NCI-H187 (cell line): ENCODE results near the gene RPL36A.
A peak's percentile ranks its signal among the peaks of the same experiment; 100 is the strongest.

Experiments used
- DNase-seq, 2 experiments: peaks; one replicate each; lab custom pipeline; 2025; lab: John Stamatoyannopoulos, UW

The RPL36A gene

DNA sequence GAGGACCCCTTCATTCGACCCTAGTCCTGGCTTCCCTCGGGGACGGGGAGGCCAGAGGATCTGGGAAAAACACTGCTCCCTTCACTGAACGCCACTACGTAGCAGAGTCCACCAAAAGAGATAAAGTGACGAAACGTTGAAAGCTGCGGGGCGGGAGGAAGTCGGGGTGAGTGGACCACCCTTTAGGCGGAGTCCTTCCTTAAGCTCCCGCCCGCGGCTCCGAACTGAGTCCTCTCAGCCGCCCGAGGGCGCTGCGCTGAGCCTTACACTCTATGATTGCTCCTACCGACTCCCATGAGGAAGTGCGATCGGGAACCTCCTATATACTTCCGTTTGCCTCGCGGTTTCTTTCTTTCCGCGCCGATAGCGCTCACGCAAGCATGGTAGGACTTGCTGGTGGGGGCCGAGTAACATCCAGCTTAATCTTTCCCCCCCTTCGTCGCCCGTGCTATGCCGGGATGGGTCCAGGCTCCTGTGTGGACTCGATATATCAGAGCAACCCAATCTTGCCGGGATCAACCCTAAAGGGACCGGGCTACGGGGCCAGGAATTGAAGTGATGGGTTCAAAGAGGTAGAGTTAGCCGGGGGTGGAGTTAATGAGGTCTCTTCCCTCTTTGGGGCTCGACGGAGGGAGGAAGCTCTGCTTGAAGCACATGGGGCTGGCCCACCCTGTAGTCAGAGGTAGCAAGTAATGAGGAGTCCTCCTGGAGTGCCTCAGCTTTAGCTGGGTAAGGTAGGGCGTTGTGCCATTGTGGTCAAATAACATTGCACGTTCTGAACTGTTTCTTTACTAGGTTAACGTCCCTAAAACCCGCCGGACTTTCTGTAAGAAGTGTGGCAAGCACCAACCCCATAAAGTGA, at the start of gene RPL36A:
Gene RPL36A (plus strand): TSS at position 348 of the 862 bp plus-strand sequence. CDS start 33 bp downstream, at position 381.
- DNase-seq = peak; percentile 70 to 81

DNA sequence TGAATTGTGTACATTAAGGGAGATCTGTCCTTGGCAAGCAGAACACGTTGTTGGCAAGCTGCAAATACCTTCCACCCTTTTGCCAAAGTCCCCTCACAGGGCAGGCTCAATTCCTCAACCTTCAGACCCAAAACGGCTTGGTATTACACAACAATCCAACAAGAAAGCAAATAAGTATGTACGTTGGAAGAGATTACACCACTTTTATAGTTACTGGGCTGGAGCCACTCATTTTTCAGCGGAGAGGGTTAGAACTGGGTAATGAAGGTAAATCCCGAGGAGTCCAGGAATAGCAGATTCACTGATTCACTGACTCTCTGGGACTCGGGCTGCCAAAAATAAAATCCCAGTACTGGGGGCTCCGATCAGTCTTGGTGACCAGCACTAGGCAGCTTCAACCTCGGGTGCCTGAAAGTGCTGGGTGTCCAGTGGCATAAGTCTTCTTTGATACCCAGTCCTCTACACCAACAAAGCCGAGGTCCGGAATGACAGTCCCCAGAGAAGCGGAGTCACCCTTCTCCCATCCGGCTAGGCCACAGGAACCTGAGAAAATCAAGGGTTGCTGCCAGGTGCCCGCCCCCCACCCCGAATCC, 42.9 kb upstream of the RPL36A start:
- DNase-seq = no peak

- peak; percentile 73 to 82 for DNase-seq
Observed at GRCh38 chrX:101348452-101349192, 42.2 kb upstream of the RPL36A start, which contains the start of gene TIMM8A. TSS of gene TIMM8A (minus strand) at chrX:101348742. CDS start at chrX:101348664, 78 bp downstream.

GRCh38 chrX:101349193-101349562, 41.6 kb upstream of the RPL36A start:
- no peak for DNase-seq

- DNase-seq = no peak
Observed at GRCh38 chrX:101357166-101357795, 33.5 kb upstream of the RPL36A start.

DNA sequence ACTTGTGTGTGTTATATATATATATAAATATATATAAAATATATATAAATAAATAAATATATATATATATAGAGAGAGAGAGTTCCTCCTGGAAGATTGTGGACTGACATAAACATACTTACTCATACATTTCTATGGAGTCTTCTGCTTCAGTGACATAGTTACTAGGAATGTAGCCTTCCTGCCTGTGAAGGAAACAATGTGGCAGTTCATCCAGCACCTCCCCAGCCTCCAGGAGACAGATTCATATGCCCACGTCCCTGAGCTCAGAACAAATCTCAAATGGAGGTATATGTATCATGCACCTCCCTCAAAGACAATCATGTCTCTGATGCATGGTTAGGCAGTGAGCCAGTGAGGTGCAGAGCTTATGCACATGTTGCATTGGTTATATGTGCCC, 30.8 kb upstream of the RPL36A start:
- DNase-seq = no peak

- DNase-seq = no peak
Observed at GRCh38 chrX:101360390-101360789, 30.4 kb upstream of the RPL36A start.

DNA sequence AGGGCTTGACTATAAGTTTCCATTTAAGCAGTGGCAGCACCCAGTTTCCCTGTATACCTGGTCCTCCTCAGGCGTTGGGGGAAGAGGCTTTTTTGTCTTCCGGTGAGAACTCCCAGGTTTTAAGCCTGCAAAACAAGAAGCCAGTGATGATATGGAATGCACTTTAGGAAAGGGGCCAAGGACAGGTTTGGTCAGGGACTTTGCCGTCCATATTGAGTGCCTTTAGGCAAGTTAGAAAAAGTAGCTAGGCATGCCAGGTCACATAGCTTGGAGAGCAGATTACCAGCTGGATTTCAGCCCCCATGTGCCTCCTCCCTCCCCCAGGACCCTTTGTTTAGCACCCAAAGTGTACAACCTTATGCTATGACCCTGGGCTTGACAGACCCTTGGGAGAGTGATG, 28.7 kb upstream of the RPL36A start:
- DNase-seq = no peak

DNA sequence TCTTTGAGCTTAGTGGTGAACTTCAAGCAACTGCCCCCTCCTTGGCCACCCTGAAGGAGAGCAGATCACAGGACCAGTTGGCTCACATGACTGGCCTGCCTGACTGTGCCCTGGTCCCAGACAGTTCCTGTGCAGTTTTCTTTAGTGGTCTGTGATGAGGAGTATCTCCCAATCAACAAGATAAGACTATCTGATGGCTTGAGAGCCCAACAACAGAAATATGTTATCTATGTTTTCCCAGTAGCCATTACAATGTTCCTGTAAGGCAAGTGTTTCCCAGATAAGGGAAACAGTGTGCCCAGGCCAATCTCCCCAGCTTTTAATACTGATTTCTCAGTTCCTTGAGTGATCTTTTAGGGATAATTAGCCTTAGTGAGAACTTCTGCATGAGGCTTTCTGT, 28.1 kb upstream of the RPL36A start:
- DNase-seq = no peak

DNA sequence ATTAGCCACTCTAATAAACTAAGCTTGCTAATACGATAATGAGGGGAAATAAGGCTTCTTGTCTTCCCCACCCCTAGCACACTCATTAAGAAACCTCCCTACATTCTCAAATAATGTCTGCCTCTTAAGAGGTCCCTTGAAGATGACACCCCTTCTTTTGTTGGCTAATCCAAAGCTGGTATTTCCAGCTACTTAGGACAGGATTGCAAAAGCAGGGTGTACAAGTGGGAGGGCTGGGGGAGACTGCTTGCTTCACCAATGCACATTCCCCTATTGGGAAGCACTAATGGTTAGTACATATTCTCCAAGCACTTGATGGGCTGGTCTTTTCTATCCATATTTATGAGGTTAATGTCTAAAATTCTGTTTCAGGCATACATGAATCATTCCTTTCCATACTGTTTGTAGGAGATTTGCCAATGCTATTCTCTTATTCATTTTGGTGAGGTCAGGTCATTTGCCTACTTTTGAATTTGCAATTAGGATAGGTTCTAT, 25.5 kb upstream of the RPL36A start:
- no peak for DNase-seq

GRCh38 chrX:101368800-101369199, 22.0 kb upstream of the RPL36A start:
- DNase-seq = no peak

- DNase-seq = no peak
Observed at GRCh38 chrX:101369687-101370086, 21.1 kb upstream of the RPL36A start.

- no peak for DNase-seq
Observed at GRCh38 chrX:101370888-101371504, 19.8 kb upstream of the RPL36A start.

DNA sequence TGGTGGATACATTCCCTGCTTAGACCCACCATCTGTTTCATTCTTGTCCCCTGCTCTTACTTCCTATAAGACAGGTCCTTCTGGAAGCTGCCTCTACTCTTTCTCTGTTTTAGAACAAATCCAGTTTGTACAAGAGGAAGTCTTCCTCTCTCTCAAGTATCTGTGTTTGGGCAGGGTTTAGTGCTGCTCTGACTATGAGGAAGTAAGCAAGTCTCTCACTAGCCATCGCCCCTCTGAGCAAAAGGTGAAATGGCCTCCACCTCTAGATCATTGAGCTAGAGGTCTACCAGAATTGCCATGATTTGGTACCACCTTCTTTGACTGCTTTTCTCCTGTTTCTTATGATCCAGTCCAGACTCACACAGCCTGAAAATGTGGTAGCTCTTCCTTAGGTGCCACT, 13.3 kb upstream of the RPL36A start:
- no peak for DNase-seq

GRCh38 chrX:101383679-101384205, 7.1 kb upstream of the RPL36A start:
- no peak for DNase-seq

DNA sequence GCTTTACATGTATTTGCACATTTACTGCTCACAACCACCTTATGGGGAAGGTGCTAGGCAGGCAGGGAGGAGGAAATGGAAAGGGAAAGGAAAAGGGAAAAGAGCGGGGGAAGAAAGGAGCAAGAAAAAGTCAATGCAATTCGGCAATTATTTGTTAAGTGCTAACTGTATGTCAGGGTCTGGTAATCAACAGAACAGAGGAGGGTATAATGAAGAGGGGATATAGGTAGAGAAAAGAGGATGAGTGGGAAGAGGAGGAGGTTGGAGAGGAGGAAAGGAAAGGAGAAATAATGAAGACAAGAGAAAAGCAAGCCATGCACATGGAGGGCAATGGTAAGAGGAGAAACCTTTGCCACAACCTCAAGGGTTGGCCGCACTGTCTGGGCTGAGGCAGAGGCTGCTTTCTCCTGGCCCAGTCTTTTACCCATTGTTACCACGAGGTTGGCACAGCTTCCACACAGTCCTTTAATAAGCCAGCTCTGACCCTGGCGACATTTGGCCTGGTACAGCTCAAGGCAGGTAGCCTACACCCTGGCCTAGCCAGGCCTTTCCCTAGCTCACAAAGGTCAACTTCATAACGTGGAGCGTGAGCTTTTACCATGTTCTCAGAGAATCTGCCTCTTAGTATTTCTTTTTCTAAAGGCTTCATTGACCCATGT, 5.7 kb upstream of the RPL36A start:
- DNase-seq = no peak

DNA sequence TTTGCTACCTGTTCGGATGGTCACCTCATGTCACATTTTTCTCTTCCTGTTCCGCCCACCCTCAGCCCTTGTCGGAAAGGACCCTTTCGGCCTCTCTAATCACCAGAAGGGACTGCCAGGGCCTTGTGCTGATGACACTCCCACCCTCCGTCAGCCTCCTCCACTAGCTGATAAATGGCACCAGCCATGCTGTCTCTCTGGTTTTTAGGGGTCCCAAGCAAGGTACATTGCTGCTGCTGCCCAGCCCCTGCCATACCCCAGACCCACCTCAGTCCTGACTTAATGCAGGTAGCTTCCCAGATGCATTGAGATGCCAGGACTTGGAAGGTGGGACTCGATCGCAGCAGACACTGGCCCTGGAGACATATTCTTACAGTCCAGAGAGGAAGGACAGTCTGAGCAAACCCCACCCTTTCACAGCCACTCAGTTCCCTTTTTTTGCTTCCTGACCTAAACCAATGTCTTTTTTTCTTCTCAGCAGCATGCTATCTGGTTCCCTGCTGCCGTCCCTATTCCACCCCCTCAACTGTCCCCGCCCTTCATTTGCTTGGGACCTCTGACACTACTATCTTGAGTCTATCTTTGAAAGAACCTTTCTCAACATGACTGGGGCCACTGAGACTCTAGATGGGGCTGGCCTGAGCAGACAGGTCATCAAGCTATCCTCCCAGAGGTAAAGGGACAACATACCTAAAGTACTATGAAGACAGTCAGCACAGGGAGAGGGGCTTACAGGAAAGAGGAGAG, 4.8 kb upstream of the RPL36A start, which contains the start of gene BTK:
Gene BTK (minus strand): TSS at position 397 of the 747 bp plus-strand sequence. CDS start 10,907 bp downstream, outside the sequence.
- no peak for DNase-seq

DNA sequence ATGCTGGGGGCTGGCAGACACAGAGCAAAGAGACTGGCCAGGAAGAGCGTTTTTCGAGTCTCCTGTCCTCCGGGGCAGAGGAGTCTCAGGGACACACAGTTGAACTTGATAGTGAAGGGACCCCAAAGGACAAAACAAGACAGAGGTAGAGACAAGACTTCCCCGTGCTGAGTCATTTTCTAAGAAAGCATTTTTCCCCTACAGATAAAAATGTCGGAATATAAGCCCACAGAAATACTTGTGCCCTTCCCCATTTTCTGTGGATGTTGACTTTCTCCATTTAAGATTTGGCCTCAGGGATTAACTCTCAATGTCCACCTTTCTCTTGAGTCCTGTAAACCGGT, 4.3 kb upstream of the RPL36A start:
- no peak for DNase-seq

DNA sequence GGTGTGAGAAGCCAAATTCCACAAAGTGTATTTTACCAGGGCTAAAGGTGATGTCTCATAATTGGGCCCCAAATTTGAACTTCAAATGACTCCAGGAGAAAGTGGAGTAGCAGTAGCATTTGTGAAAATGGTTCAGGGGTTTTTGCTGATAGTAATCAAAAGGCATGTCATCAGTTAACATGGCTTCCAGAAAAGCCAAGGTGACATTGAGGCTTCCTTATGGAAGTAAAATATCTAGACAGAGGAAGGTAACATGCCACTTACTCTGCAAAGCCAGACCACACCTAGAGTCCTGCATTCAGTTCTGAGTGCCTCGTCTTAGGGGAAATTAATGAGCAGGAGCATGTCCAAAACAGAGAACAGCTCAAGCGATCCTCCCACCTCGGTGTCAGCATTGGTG, 2.2 kb upstream of the RPL36A start:
- no peak for DNase-seq

DNA sequence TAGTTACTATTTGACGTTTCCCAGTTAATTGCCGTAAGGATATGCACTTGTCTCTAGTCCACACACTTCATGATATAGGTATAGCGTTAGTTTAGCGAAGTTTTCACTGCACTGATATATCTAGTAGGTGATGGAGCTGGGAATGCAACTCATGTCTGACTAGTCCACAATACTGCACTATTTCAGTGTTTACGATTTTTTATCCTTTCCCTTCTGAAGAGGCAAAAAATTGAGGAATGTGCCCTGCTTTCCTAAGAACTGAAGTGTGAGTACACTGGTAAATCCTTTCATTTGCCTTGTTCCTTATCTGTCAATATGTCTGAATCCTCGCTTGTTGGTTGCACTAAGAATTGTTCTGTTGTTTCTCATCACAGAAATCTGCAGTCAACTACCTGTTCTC, 1.0 kb downstream of the RPL36A start:
- DNase-seq = no peak
